ENCODE measurements around the gene RXRA. TPM values are rescaled to one million over a fixed set of nuclear protein-coding genes. Genes with fewer than 3 reads are reported as not detected.

RXRA gene
- total and polyA plus RNA-seq, 2 of the 13 experiments (the other 11 are each of a cell fraction or from before 2014, with no cell fraction given), result 18.9 to 29.2 TPM

GRCh38 chr9:134320126-134320867, 6.0 kb upstream of the RXRA start (continued):
- TF ChIP-seq ZHX1 (CRISPR knock-in tag; IDR thresholded peaks at IDR 0.05; ENCODE audit: low read depth) (no peak), RARG (CRISPR knock-in tag; IDR thresholded peaks at IDR 0.05; ENCODE audit: low read depth) (no peak), ZNF552 (CRISPR knock-in tag; IDR thresholded peaks at IDR 0.05; ENCODE audit: borderline replicate concordance) (no peak), ZC3H4 (CRISPR knock-in tag; IDR thresholded peaks at IDR 0.05; ENCODE audit: borderline replicate concordance) (no peak), ZSCAN5A (CRISPR knock-in tag; IDR thresholded peaks at IDR 0.05; ENCODE audit: borderline replicate concordance) (no peak), ZNF280D (CRISPR knock-in tag; IDR thresholded peaks at IDR 0.05) (no peak), GABPB1 (CRISPR knock-in tag; IDR thresholded peaks at IDR 0.05) (no peak), ELK4 (CRISPR knock-in tag; IDR thresholded peaks at IDR 0.05; ENCODE audit: borderline replicate concordance) (no peak), HMGXB3 (CRISPR knock-in tag; IDR thresholded peaks at IDR 0.05; ENCODE audit: borderline replicate concordance) (no peak), ZNF777 (CRISPR knock-in tag; IDR thresholded peaks at IDR 0.05) (no peak), SNRNP70 (IDR thresholded peaks at IDR 0.05; ENCODE audit: low read depth, low read length) (no peak), HNRNPL (IDR thresholded peaks at IDR 0.05; ENCODE audit: low read depth, low read length) (0 out of 2 replicates have a peak, but pooled peaks have one; percentile 49), THAP11 (CRISPR knock-in tag; IDR thresholded peaks at IDR 0.05) (no peak)
